ENCODE data around the gene SAC3D1. TPM values are rescaled to one million over a fixed set of nuclear protein-coding genes. Genes with fewer than 3 reads are reported as not detected.

The SAC3D1 gene
- total RNA-seq, 1 experiment from 2014 or later, result 33.9 TPM

GRCh38 chr11:65065851-65066250 is 24.8 kb downstream of the SAC3D1 start:
- Histone ChIP-seq H4K20me1 (ENCODE audit: insufficient read depth) (no peaks in the 10 kb centered on the region), H3K9me2 (ENCODE audit: insufficient read depth) (no peaks in the 10 kb centered on the region), H3K4me2 (no peak overlapping the region), H3F3A (ENCODE audit: insufficient read depth, low read depth) (no peaks in the 10 kb centered on the region), H3K4me3 (no peak overlapping the region), H3K27ac (no peak overlapping the region), H3K27me3 (ENCODE audit: insufficient read depth, low read depth) (no peaks in the 10 kb centered on the region), H2AFZ (no peak overlapping the region), H3K9me3 (ENCODE audit: insufficient read depth, low read depth) (no peaks in the 10 kb centered on the region), H3K79me2 (ENCODE audit: low read depth) (no peaks in the 10 kb centered on the region), H3K4me1 (replicated peaks; ENCODE audit: insufficient read depth) (no peaks in the 10 kb centered on the region), H3K36me3 (ENCODE audit: low read depth) (no peaks in the 10 kb centered on the region)
- CTCF ChIA-PET, result no interaction called here
- BruUV-seq (replicated peaks), result no TSS peak
- POLR2A ChIA-PET (ENCODE audit: unreplicated experiment), result no interaction called here
- no peak for TF ChIP-seq EZH2 (IDR thresholded peaks at IDR 0.05; ENCODE audit: low read depth)
- TF ChIP-seq, protein P1, sequence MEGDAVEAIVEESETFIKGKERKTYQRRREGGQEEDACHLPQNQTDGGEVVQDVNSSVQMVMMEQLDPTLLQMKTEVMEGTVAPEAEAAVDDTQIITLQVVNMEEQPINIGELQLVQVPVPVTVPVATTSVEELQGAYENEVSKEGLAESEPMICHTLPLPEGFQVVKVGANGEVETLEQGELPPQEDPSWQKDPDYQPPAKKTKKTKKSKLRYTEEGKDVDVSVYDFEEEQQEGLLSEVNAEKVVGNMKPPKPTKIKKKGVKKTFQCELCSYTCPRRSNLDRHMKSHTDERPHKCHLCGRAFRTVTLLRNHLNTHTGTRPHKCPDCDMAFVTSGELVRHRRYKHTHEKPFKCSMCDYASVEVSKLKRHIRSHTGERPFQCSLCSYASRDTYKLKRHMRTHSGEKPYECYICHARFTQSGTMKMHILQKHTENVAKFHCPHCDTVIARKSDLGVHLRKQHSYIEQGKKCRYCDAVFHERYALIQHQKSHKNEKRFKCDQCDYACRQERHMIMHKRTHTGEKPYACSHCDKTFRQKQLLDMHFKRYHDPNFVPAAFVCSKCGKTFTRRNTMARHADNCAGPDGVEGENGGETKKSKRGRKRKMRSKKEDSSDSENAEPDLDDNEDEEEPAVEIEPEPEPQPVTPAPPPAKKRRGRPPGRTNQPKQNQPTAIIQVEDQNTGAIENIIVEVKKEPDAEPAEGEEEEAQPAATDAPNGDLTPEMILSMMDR (conservative IDR thresholded peaks at IDR 0.05), result no peak
- intact Hi-C loops (cut with micrococcal nuclease; ENCODE audit: unreplicated experiment), result no loop called here
- DNase-seq, result peak in 1 of 2 experiments; percentile 1

- Histone ChIP-seq H2AFZ (no peak overlapping the region), H3F3A (ENCODE audit: insufficient read depth, low read depth) (no peaks in the 10 kb centered on the region), H3K79me2 (ENCODE audit: low read depth) (no peaks in the 10 kb centered on the region), H3K9me3 (ENCODE audit: insufficient read depth, low read depth) (no peaks in the 10 kb centered on the region), H4K20me1 (ENCODE audit: insufficient read depth) (no peaks in the 10 kb centered on the region), H3K9me2 (ENCODE audit: insufficient read depth) (no peaks in the 10 kb centered on the region), H3K4me1 (replicated peaks; ENCODE audit: insufficient read depth) (no peaks in the 10 kb centered on the region), H3K4me3 (no peak overlapping the region), H3K36me3 (ENCODE audit: low read depth) (no peaks in the 10 kb centered on the region), H3K27ac (no peak overlapping the region), H3K4me2 (no peak overlapping the region), H3K27me3 (ENCODE audit: insufficient read depth, low read depth) (no peaks in the 10 kb centered on the region)
- CTCF ChIA-PET, result no interaction called here
- POLR2A ChIA-PET (ENCODE audit: unreplicated experiment), result no interaction called here
- BruUV-seq (replicated peaks), result no TSS peak
- DNase-seq, result peak in 1 of 2 experiments; percentile 0
- intact Hi-C loops (cut with micrococcal nuclease; ENCODE audit: unreplicated experiment), result no loop called here
- no peak for TF ChIP-seq EZH2 (IDR thresholded peaks at IDR 0.05; ENCODE audit: low read depth)
- TF ChIP-seq, protein P1 (conservative IDR thresholded peaks at IDR 0.05), result no peak
Measured at GRCh38 chr11:65066315-65066714, 25.3 kb downstream of the SAC3D1 start.

DNA sequence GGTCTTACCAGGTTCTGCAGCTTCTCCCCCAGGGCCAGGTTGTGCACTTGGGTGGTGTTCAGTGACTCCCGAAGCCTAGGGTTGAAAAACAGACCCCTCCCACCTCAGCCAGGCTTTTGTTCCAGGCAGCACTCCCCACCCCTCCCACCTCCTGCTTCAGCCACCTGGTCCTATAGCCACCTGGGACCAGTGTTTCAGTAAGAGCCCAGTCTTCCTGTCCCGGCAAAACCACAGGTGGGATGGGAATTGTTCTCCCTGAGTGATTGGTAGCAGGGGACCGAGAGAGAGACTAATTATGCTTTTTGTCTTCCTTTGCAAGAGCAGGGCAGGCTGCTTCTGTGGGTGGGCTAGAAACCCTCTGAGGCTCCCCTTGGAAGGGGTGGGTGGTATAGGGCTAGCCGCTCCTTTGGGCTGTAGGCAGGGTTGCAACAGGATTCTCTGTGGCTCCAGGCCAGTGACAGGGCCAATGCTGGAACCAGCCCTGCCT is 25.8 kb downstream of the SAC3D1 start:
- POLR2A ChIA-PET (ENCODE audit: unreplicated experiment), result interaction anchor here (0.6 kb wide), 1 partner anchor 11 kb away, joined by 5 read pairs; no protein-coding TSS in a partner anchor
- CTCF ChIA-PET, result no interaction called here
- BruUV-seq (replicated peaks), result no TSS peak
- Histone ChIP-seq H3K27me3 (ENCODE audit: insufficient read depth, low read depth) (no peaks in the 10 kb centered on the region), H3F3A (ENCODE audit: insufficient read depth, low read depth) (no peaks in the 10 kb centered on the region), H3K4me1 (replicated peaks; ENCODE audit: insufficient read depth) (no peaks in the 10 kb centered on the region), H2AFZ (no peak overlapping the region), H3K36me3 (ENCODE audit: low read depth) (no peaks in the 10 kb centered on the region), H3K4me2 (no peak overlapping the region), H3K9me3 (ENCODE audit: insufficient read depth, low read depth) (no peaks in the 10 kb centered on the region), H3K9me2 (ENCODE audit: insufficient read depth) (no peaks in the 10 kb centered on the region), H3K4me3 (no peak overlapping the region), H4K20me1 (ENCODE audit: insufficient read depth) (no peaks in the 10 kb centered on the region), H3K79me2 (ENCODE audit: low read depth) (no peaks in the 10 kb centered on the region), H3K27ac (no peak overlapping the region)
- no peak for DNase-seq
- TF ChIP-seq EZH2 (IDR thresholded peaks at IDR 0.05; ENCODE audit: low read depth), result no peak
- TF ChIP-seq, protein P1 (conservative IDR thresholded peaks at IDR 0.05), result no peak
- intact Hi-C loops (cut with micrococcal nuclease; ENCODE audit: unreplicated experiment), result no loop called here

Measured in PC-9 (cell line).